ENCODE measurements around the gene THSD4.

THSD4 gene

DNA sequence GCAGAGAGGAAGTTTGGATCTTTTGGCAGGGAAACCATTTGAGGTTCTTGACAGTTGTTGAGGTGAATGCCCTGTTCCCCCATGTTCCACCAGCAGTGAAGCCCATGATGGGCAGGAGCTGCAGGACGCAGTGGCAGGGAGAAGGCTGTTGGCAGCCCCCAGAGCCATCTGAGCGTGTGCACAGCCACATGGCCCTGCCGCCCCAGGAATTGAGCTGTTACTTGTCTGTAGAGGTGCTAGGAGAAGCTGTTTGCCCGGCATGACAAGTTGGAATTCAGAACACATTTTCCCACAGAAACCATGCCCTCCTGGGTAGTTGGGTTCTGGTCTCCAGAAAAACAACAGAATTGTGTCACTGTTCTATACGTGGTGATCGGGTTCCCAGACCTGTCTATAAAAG is 476.9 kb downstream of the THSD4 start:
- TF ChIP-seq EZH2phosphoT487 (IDR thresholded peaks at IDR 0.05; ENCODE audit: borderline replicate concordance) = no peak
- TF ChIP-seq, protein P1, sequence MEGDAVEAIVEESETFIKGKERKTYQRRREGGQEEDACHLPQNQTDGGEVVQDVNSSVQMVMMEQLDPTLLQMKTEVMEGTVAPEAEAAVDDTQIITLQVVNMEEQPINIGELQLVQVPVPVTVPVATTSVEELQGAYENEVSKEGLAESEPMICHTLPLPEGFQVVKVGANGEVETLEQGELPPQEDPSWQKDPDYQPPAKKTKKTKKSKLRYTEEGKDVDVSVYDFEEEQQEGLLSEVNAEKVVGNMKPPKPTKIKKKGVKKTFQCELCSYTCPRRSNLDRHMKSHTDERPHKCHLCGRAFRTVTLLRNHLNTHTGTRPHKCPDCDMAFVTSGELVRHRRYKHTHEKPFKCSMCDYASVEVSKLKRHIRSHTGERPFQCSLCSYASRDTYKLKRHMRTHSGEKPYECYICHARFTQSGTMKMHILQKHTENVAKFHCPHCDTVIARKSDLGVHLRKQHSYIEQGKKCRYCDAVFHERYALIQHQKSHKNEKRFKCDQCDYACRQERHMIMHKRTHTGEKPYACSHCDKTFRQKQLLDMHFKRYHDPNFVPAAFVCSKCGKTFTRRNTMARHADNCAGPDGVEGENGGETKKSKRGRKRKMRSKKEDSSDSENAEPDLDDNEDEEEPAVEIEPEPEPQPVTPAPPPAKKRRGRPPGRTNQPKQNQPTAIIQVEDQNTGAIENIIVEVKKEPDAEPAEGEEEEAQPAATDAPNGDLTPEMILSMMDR (conservative IDR thresholded peaks at IDR 0.05; ENCODE audit: low read length) = no peak
- Histone ChIP-seq H3K9me3 (ENCODE audit: insufficient read depth, low read depth, low read length) (no peaks in the 10 kb centered on the region), H3K79me2 (ENCODE audit: insufficient read depth, low read length) (no peaks in the 10 kb centered on the region)

DNA sequence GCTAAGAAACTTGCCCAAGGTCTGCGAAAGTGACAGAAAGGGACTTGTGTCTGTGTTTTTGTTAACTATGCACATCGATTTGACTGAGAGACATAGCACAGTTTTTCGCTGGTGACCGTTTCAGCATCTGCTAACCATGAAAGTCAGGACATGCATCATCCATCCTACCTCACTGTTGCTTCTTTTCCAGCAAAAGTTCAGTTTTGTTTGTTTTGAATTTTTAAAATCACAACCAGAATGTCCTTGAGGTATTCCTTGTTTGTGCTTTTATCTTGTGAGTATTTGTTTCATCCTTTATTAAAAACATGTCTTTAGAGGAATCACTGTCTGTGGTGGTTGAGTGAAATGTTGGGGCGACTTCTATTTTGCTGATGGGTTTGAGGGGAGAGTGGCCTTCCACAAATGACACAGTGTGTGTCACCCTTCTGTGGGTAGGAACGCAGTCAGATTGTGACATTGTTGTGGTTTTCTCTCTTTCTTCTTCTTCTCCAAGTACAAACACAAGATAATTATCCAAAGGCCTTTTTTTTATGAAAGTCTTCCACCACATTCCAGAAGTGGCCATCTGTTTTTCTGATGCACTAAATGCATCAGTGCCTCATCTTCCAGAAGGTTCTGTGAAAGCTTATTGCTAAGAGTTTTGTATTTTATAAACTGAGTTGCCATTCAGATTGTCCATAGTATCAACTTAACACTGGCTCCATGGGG is 480.7 kb downstream of the THSD4 start:
- Histone ChIP-seq H3K79me2 (ENCODE audit: insufficient read depth, low read length) (no peaks in the 10 kb centered on the region), H4K20me1 (ENCODE audit: insufficient read depth, low read length, poor library complexity, severe bottlenecking) (no peaks in the 10 kb centered on the region), H3K4me3 (ENCODE audit: low read length, poor library complexity, severe bottlenecking) (no peak overlapping the region), H3K9me2 (replicated peaks; ENCODE audit: low read depth, low read length) (no peaks in the 10 kb centered on the region), H3K9me3 (ENCODE audit: insufficient read depth, low read depth, low read length) (no peaks in the 10 kb centered on the region), H3K4me1 (ENCODE audit: insufficient read depth, low read length, poor library complexity, severe bottlenecking) (no peaks in the 10 kb centered on the region), H3K27me3 (ENCODE audit: insufficient read depth, low read length, poor library complexity, severe bottlenecking) (no peaks in the 10 kb centered on the region), H2AFZ (ENCODE audit: low read length) (no peak overlapping the region), H3K36me3 (ENCODE audit: insufficient read depth, low read length) (no peaks in the 10 kb centered on the region), H3F3A (ENCODE audit: low read depth) (no peaks in the 10 kb centered on the region), H3K4me2 (ENCODE audit: low read depth, low read length, poor library complexity, severe bottlenecking) (no peak overlapping the region), H3K9ac (ENCODE audit: low read depth, low read length, poor library complexity, severe bottlenecking) (no peak overlapping the region)
- TF ChIP-seq, protein P1 (conservative IDR thresholded peaks at IDR 0.05; ENCODE audit: low read length) = no peak
- TF ChIP-seq EZH2phosphoT487 (IDR thresholded peaks at IDR 0.05; ENCODE audit: borderline replicate concordance) = no peak

More for the DNA sequence above, 476.9 kb downstream of the THSD4 start:
- H3K27me3 ChIP-seq (ENCODE audit: insufficient read depth, low read length, poor library complexity, severe bottlenecking) = no peaks in the 10 kb centered on the region
- no peaks in the 10 kb centered on the region for H3K4me1 ChIP-seq (ENCODE audit: insufficient read depth, low read length, poor library complexity, severe bottlenecking)
- no peaks in the 10 kb centered on the region for H3K9me2 ChIP-seq (replicated peaks; ENCODE audit: low read depth, low read length)
- no peaks in the 10 kb centered on the region for H3F3A ChIP-seq (ENCODE audit: low read depth)
- H3K9ac ChIP-seq (ENCODE audit: low read depth, low read length, poor library complexity, severe bottlenecking) = no peak overlapping the region
- no peak overlapping the region for H3K4me2 ChIP-seq (ENCODE audit: low read depth, low read length, poor library complexity, severe bottlenecking)
- no peaks in the 10 kb centered on the region for H3K36me3 ChIP-seq (ENCODE audit: insufficient read depth, low read length)
- H3K4me3 ChIP-seq (ENCODE audit: low read length, poor library complexity, severe bottlenecking) = no peak overlapping the region
- H2AFZ ChIP-seq (ENCODE audit: low read length) = no peak overlapping the region
- H4K20me1 ChIP-seq (ENCODE audit: insufficient read depth, low read length, poor library complexity, severe bottlenecking) = no peaks in the 10 kb centered on the region

GRCh38 chr15:71596672-71597071 is 481.4 kb downstream of the THSD4 start:
- Histone ChIP-seq H3F3A (ENCODE audit: low read depth) (no peaks in the 10 kb centered on the region), H3K4me2 (ENCODE audit: low read depth, low read length, poor library complexity, severe bottlenecking) (no peak overlapping the region), H3K4me1 (ENCODE audit: insufficient read depth, low read length, poor library complexity, severe bottlenecking) (no peaks in the 10 kb centered on the region), H3K4me3 (ENCODE audit: low read length, poor library complexity, severe bottlenecking) (no peak overlapping the region), H3K9me2 (replicated peaks; ENCODE audit: low read depth, low read length) (no peaks in the 10 kb centered on the region), H3K9me3 (ENCODE audit: insufficient read depth, low read depth, low read length) (no peaks in the 10 kb centered on the region), H2AFZ (ENCODE audit: low read length) (no peak overlapping the region), H3K9ac (ENCODE audit: low read depth, low read length, poor library complexity, severe bottlenecking) (no peak overlapping the region), H4K20me1 (ENCODE audit: insufficient read depth, low read length, poor library complexity, severe bottlenecking) (no peaks in the 10 kb centered on the region), H3K27me3 (ENCODE audit: insufficient read depth, low read length, poor library complexity, severe bottlenecking) (no peaks in the 10 kb centered on the region), H3K79me2 (ENCODE audit: insufficient read depth, low read length) (no peaks in the 10 kb centered on the region), H3K36me3 (ENCODE audit: insufficient read depth, low read length) (no peaks in the 10 kb centered on the region)
- TF ChIP-seq, protein P1 (conservative IDR thresholded peaks at IDR 0.05; ENCODE audit: low read length) = no peak
- TF ChIP-seq EZH2phosphoT487 (IDR thresholded peaks at IDR 0.05; ENCODE audit: borderline replicate concordance) = no peak

Data from Loucy (cell line).